HepG2 (cell line): ENCODE measurements around the gene HTR1D. TPM values are rescaled to one million over a fixed set of nuclear protein-coding genes. Genes with fewer than 3 reads are reported as not detected.
A peak's percentile ranks its signal among the peaks of the same experiment; 100 is the strongest.

ENCODE experiments used
- ATF7-NPFF ChIP-seq: sonication (generic); formaldehyde crosslinking; IDR thresholded peaks from 2 replicates; pipeline ENCODE4 v1.8.1; 2023; ENCODE audit warnings: mild to moderate bottlenecking, low read depth, missing genetic modification reagents, moderate library complexity
- EZH2 ChIP-seq: conservative IDR thresholded peaks from 2 replicates; pipeline ENCODE4 v1.6.1; 2012; ENCODE audit warnings: mild to moderate bottlenecking, low read depth, low read length, moderate library complexity
- FOXK1 ChIP-seq: sonication (generic); formaldehyde crosslinking; IDR thresholded peaks from 2 replicates; pipeline ENCODE4 v1.4.0; 2020; ENCODE audit warnings: low read depth, missing genetic modification reagents, borderline replicate concordance
- JDP2 ChIP-seq: sonication (generic); formaldehyde crosslinking; IDR thresholded peaks from 2 replicates; pipeline ENCODE4 v1.8.1; 2022; ENCODE audit warnings: missing genetic modification reagents, borderline replicate concordance
- MAFF ChIP-seq: IDR thresholded peaks from 2 replicates; pipeline ENCODE4 v1.6.1; 2011; ENCODE audit warnings: low read depth, low read length, improper control_type of control experiment
- NR2F1 ChIP-seq, 2 experiments: fragments of 450-650 bp in 1 of 2; formaldehyde crosslinking in 1 of 2; IDR thresholded peaks; 2 replicates each; pipeline versions ENCODE4 v1.5.0 to v1.6.1; 2016 to 2020; ENCODE audit warnings: mild to moderate bottlenecking in 1 of 2, missing compliant biosample characterization in 1 of 2, missing genetic modification reagents in 1 of 2, moderate library complexity in 1 of 2
- SRSF9 ChIP-seq: fragments of 200-400 bp; formaldehyde crosslinking; IDR thresholded peaks from 2 replicates; pipeline ENCODE4 v1.6.1; 2018; ENCODE audit warnings: borderline replicate concordance, mild to moderate bottlenecking, low read depth, low read length; ENCODE audit not compliant: insufficient read depth, poor library complexity, severe bottlenecking
- ZBTB1 ChIP-seq: sonication (generic); formaldehyde crosslinking; IDR thresholded peaks from 2 replicates; pipeline ENCODE4 v1.4.0; 2020; ENCODE audit warnings: missing genetic modification reagents, borderline replicate concordance
- ZFAT ChIP-seq: sonication (generic); formaldehyde crosslinking; conservative IDR thresholded peaks from 2 replicates; pipeline ENCODE4 v1.8.1; 2023; ENCODE audit warnings: missing genetic modification reagents, inconsistent platforms
- ZNF484 ChIP-seq: sonication (generic); formaldehyde crosslinking; IDR thresholded peaks from 2 replicates; pipeline ENCODE4 v1.5.1; 2020; ENCODE audit warnings: mild to moderate bottlenecking, low read depth, missing genetic modification reagents, borderline replicate concordance
- ZNF768 ChIP-seq: sonication (generic); formaldehyde crosslinking; IDR thresholded peaks from 2 replicates; pipeline ENCODE4 v1.4.0; 2020; ENCODE audit warnings: missing genetic modification reagents
- polyA plus RNA-seq, 8 experiments: library from polyadenylated mRNA; depleted of rRNA in 3 of 8; stranded (reverse) in 7 of 8; unstranded in 1 of 8; fragments of >200 nt; fragmentation: Illumina TruSeq in 4 of 8; extraction: Trizol in 4 of 8; gene quantifications; 2 replicates each; pipeline versions ENCODE4 v1.2.1 to v1.2.3, GENCODE V29; 2011 to 2016; ENCODE audit warnings: low read depth in 4 of 8, missing spikeins in 1 of 8, mixed read lengths in 1 of 8; ENCODE audit not compliant: insufficient read depth in 1 of 8
- total RNA-seq, 5 experiments: library from RNA; depleted of rRNA; stranded (reverse); fragments of >200 nt; fragmentation: Illumina TruSeq; extraction: Trizol; gene quantifications; 2 replicates each; pipeline ENCODE4 v1.2.3, GENCODE V29; 2016; ENCODE audit warnings: low read depth in 1 of 5
- TF ChIP-seq, protein P1 (sequence below): sonication (generic); formaldehyde crosslinking; IDR thresholded peaks from 2 replicates; pipeline ENCODE4 v1.4.0; 2020; ENCODE audit warnings: low read depth, missing genetic modification reagents
- TF ChIP-seq, protein P2 (sequence below): sonication (generic); formaldehyde crosslinking; IDR thresholded peaks from 2 replicates; pipeline ENCODE4 v1.5.0; 2020; ENCODE audit warnings: missing genetic modification reagents
- TF ChIP-seq, protein P3 (sequence below): sonication (generic); formaldehyde crosslinking; IDR thresholded peaks from 2 replicates; pipeline ENCODE4 v1.4.0; 2020; ENCODE audit warnings: missing genetic modification reagents
- TF ChIP-seq, protein P4 (sequence below): fragments of 450-650 bp; IDR thresholded peaks from 2 replicates; pipeline ENCODE4 v1.6.1; 2017
- TF ChIP-seq, protein P5 (sequence below): sonication (generic); formaldehyde crosslinking; IDR thresholded peaks from 2 replicates; pipeline ENCODE4 v1.5.0; 2020; ENCODE audit warnings: mild to moderate bottlenecking, missing genetic modification reagents
- TF ChIP-seq, protein P6 (sequence below): sonication (generic); formaldehyde crosslinking; conservative IDR thresholded peaks from 2 replicates; pipeline ENCODE4 v1.8.0; 2022; ENCODE audit warnings: mild to moderate bottlenecking, moderate library complexity, missing genetic modification reagents

HTR1D gene
- total and polyA plus RNA-seq, 2 of the 13 experiments (the other 11 are each of a cell fraction or from before 2014, with no cell fraction given) = 0.04 to 0.07 TPM

DNA sequence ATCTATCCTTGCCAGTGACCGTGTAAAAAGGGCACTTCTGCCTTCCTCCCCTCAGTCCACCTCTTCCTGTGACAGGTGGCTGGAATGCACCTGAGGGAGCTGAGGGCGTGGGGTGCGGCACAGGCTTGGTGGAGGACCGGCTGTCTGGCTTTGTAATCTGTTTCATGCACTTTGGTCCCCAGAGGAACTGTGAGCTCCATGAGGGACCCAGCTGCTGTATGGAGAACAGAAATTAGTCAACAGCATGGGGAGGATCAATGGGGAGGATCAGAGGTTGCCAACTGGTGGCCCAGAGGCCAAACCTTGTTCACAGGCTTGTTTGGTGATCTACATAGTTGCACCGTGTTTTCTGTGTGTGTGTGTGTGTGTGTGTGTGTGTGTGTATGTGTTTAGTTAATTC, 29.7 kb downstream of the HTR1D start (continued):
- TF ChIP-seq ZNF484 (CRISPR knock-in tag) (no peak), MAFF (no peak), ZFAT (CRISPR knock-in tag) (no peak), SRSF9 (no peak), ZNF768 (CRISPR knock-in tag) (peak; percentile 33; the same call in 1 of the 2 replicates), FOXK1 (CRISPR knock-in tag) (peak; percentile 76; the same call in 1 of the 2 replicates), JDP2 (CRISPR knock-in tag) (no peak), EZH2 (no peak), ATF7-NPFF (CRISPR knock-in tag) (no peak), ZBTB1 (CRISPR knock-in tag) (no peak), NR2F1 (CRISPR knock-in tag; IDR thresholded peaks at IDR 0.05) (peak; percentile 72 to 85)
- TF ChIP-seq, protein P1, sequence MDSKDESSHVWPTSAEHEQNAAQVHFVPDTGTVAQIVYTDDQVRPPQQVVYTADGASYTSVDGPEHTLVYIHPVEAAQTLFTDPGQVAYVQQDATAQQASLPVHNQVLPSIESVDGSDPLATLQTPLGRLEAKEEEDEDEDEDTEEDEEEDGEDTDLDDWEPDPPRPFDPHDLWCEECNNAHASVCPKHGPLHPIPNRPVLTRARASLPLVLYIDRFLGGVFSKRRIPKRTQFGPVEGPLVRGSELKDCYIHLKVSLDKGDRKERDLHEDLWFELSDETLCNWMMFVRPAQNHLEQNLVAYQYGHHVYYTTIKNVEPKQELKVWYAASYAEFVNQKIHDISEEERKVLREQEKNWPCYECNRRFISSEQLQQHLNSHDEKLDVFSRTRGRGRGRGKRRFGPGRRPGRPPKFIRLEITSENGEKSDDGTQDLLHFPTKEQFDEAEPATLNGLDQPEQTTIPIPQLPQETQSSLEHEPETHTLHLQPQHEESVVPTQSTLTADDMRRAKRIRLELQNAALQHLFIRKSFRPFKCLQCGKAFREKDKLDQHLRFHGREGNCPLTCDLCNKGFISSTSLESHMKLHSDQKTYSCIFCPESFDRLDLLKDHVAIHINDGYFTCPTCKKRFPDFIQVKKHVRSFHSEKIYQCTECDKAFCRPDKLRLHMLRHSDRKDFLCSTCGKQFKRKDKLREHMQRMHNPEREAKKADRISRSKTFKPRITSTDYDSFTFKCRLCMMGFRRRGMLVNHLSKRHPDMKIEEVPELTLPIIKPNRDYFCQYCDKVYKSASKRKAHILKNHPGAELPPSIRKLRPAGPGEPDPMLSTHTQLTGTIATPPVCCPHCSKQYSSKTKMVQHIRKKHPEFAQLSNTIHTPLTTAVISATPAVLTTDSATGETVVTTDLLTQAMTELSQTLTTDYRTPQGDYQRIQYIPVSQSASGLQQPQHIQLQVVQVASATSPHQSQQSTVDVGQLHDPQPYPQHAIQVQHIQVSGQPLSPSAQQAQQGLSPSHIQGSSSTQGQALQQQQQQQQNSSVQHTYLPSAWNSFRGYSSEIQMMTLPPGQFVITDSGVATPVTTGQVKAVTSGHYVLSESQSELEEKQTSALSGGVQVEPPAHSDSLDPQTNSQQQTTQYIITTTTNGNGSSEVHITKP (CRISPR knock-in tag) = peak; percentile 44; the same call in 1 of the 2 replicates
- TF ChIP-seq, protein P2, sequence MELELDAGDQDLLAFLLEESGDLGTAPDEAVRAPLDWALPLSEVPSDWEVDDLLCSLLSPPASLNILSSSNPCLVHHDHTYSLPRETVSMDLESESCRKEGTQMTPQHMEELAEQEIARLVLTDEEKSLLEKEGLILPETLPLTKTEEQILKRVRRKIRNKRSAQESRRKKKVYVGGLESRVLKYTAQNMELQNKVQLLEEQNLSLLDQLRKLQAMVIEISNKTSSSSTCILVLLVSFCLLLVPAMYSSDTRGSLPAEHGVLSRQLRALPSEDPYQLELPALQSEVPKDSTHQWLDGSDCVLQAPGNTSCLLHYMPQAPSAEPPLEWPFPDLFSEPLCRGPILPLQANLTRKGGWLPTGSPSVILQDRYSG (CRISPR knock-in tag) = no peak
- TF ChIP-seq, protein P3, sequence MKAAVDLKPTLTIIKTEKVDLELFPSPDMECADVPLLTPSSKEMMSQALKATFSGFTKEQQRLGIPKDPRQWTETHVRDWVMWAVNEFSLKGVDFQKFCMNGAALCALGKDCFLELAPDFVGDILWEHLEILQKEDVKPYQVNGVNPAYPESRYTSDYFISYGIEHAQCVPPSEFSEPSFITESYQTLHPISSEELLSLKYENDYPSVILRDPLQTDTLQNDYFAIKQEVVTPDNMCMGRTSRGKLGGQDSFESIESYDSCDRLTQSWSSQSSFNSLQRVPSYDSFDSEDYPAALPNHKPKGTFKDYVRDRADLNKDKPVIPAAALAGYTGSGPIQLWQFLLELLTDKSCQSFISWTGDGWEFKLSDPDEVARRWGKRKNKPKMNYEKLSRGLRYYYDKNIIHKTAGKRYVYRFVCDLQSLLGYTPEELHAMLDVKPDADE (CRISPR knock-in tag) = no peak
- TF ChIP-seq, protein P4, sequence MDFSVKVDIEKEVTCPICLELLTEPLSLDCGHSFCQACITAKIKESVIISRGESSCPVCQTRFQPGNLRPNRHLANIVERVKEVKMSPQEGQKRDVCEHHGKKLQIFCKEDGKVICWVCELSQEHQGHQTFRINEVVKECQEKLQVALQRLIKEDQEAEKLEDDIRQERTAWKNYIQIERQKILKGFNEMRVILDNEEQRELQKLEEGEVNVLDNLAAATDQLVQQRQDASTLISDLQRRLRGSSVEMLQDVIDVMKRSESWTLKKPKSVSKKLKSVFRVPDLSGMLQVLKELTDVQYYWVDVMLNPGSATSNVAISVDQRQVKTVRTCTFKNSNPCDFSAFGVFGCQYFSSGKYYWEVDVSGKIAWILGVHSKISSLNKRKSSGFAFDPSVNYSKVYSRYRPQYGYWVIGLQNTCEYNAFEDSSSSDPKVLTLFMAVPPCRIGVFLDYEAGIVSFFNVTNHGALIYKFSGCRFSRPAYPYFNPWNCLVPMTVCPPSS = no peak
- TF ChIP-seq, protein P5, sequence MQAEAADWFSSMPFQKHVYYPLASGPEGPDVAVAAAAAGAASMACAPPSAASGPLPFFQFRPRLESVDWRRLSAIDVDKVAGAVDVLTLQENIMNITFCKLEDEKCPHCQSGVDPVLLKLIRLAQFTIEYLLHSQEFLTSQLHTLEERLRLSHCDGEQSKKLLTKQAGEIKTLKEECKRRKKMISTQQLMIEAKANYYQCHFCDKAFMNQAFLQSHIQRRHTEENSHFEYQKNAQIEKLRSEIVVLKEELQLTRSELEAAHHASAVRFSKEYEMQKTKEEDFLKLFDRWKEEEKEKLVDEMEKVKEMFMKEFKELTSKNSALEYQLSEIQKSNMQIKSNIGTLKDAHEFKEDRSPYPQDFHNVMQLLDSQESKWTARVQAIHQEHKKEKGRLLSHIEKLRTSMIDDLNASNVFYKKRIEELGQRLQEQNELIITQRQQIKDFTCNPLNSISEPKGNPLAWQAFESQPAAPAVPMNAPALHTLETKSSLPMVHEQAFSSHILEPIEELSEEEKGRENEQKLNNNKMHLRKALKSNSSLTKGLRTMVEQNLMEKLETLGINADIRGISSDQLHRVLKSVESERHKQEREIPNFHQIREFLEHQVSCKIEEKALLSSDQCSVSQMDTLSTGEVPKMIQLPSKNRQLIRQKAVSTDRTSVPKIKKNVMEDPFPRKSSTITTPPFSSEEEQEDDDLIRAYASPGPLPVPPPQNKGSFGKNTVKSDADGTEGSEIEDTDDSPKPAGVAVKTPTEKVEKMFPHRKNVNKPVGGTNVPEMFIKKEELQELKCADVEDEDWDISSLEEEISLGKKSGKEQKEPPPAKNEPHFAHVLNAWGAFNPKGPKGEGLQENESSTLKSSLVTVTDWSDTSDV (CRISPR knock-in tag) = no peak
- TF ChIP-seq, protein P6, sequence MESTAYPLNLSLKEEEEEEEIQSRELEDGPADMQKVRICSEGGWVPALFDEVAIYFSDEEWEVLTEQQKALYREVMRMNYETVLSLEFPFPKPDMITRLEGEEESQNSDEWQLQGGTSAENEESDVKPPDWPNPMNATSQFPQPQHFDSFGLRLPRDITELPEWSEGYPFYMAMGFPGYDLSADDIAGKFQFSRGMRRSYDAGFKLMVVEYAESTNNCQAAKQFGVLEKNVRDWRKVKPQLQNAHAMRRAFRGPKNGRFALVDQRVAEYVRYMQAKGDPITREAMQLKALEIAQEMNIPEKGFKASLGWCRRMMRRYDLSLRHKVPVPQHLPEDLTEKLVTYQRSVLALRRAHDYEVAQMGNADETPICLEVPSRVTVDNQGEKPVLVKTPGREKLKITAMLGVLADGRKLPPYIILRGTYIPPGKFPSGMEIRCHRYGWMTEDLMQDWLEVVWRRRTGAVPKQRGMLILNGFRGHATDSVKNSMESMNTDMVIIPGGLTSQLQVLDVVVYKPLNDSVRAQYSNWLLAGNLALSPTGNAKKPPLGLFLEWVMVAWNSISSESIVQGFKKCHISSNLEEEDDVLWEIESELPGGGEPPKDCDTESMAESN (CRISPR knock-in tag) = peak; percentile 89
